ENCODE measurements around the gene SULT4A1. TPM values are rescaled to one million over a fixed set of nuclear protein-coding genes. Genes with fewer than 3 reads are reported as not detected.

Gene SULT4A1
- total RNA-seq, 4 donors from 2014 or later, result 1.0 to 1.3 (median 1.3) TPM

- Histone ChIP-seq H3K4me3 (no peak overlapping the region), H3K4me1 (peaks cover 0 to 12% (median 6%) of the 10 kb centered on the region in 4 donors), H3K27me3 (peaks cover 0 to 79% (median 19%) of the 10 kb centered on the region in 4 donors), H3K27ac (replicated peaks in 1 of 4) (no peak overlapping the region), H3K36me3 (no peaks in the 10 kb centered on the region), H3K9me3 (peaks cover 0 to 22% (median 6%) of the 10 kb centered on the region in 4 donors)
- 69% methylated on average over 11 of the region's 11 CpGs for WGBS
- DNase-seq (ENCODE audit: extremely low spot score), result no peak
- intact Hi-C loops (cut with DNase I), result no loop called here
- TF ChIP-seq POLR2AphosphoS5 (IDR thresholded peaks at IDR 0.05) (no peak), CTCF (IDR thresholded peaks at IDR 0.05) (no peak), EP300 (IDR thresholded peaks at IDR 0.05) (no peak), POLR2A (IDR thresholded peaks at IDR 0.05; ENCODE audit: low read depth) (no peak)
These were observed 4.0 kb downstream of the SULT4A1 start for GRCh38 chr22:43858156-43858895.

- intact Hi-C loops (cut with DNase I), result no loop called here
- H3K27ac ChIP-seq (replicated peaks in 1 of 4), result no peak overlapping the region
- peaks cover 0 to 77% (median 12%) of the 10 kb centered on the region in 4 donors for H3K27me3 ChIP-seq
- no peak for DNase-seq (ENCODE audit: extremely low spot score)
- peaks cover 0 to 22% (median 6%) of the 10 kb centered on the region in 4 donors for H3K9me3 ChIP-seq
- no peaks in the 10 kb centered on the region for H3K36me3 ChIP-seq
- H3K4me3 ChIP-seq, result no peak overlapping the region
- peaks cover 0 to 8% (median 5%) of the 10 kb centered on the region in 4 donors for H3K4me1 ChIP-seq
- TF ChIP-seq POLR2A (IDR thresholded peaks at IDR 0.05; ENCODE audit: low read depth), result no peak
These were observed 4.9 kb downstream of the SULT4A1 start for GRCh38 chr22:43857367-43857766.

GRCh38 chr22:43855431-43855830 is 6.9 kb downstream of the SULT4A1 start:
- DNase-seq (ENCODE audit: extremely low spot score), result no peak
- TF ChIP-seq POLR2A (IDR thresholded peaks at IDR 0.05; ENCODE audit: low read depth) (no peak), POLR2AphosphoS5 (IDR thresholded peaks at IDR 0.05) (no peak), EP300 (IDR thresholded peaks at IDR 0.05) (no peak), CTCF (IDR thresholded peaks at IDR 0.05) (no peak)
- intact Hi-C loops (cut with DNase I), result no loop called here

GRCh38 chr22:43854786-43855271 is 7.5 kb downstream of the SULT4A1 start:
- no peak overlapping the region for H3K27ac ChIP-seq (replicated peaks in 1 of 4)
- peaks cover 0 to 22% (median 6%) of the 10 kb centered on the region in 4 donors for H3K9me3 ChIP-seq
- intact Hi-C loops (cut with DNase I), result no loop called here
- peaks cover 0 to 72% (median 0%) of the 10 kb centered on the region in 4 donors for H3K27me3 ChIP-seq
- TF ChIP-seq CTCF (IDR thresholded peaks at IDR 0.05) (no peak), POLR2AphosphoS5 (IDR thresholded peaks at IDR 0.05) (no peak), EP300 (IDR thresholded peaks at IDR 0.05) (no peak), POLR2A (IDR thresholded peaks at IDR 0.05; ENCODE audit: low read depth) (no peak)
- H3K4me3 ChIP-seq, result no peak overlapping the region
- no peak for DNase-seq (ENCODE audit: extremely low spot score)
- no peaks in the 10 kb centered on the region for H3K36me3 ChIP-seq
- H3K4me1 ChIP-seq, result no peaks in the 10 kb centered on the region
- 96% methylated on average over 11 of the region's 13 CpGs for WGBS

More at GRCh38 chr22:43855431-43855830, 6.9 kb downstream of the SULT4A1 start:
- Histone ChIP-seq H3K4me1 (no peaks in the 10 kb centered on the region), H3K27ac (replicated peaks in 1 of 4) (no peak overlapping the region), H3K27me3 (peaks cover 0 to 74% (median 1%) of the 10 kb centered on the region in 4 donors), H3K9me3 (peaks cover 0 to 22% (median 6%) of the 10 kb centered on the region in 4 donors), H3K36me3 (no peaks in the 10 kb centered on the region), H3K4me3 (no peak overlapping the region)
- WGBS, result 60% methylated on average over 4 of the region's 4 CpGs

- H3K36me3 ChIP-seq, result no peaks in the 10 kb centered on the region
- H3K4me1 ChIP-seq, result no peaks in the 10 kb centered on the region
- no peak for DNase-seq (ENCODE audit: extremely low spot score)
- WGBS, result 96% methylated on average over 5 of the region's 14 CpGs
- no peak overlapping the region for H3K27ac ChIP-seq (replicated peaks in 1 of 4)
- no peak for TF ChIP-seq EP300 (IDR thresholded peaks at IDR 0.05)
- TF ChIP-seq CTCF (IDR thresholded peaks at IDR 0.05), result no peak
- no peak for TF ChIP-seq POLR2A (IDR thresholded peaks at IDR 0.05; ENCODE audit: low read depth)
- no peak for TF ChIP-seq POLR2AphosphoS5 (IDR thresholded peaks at IDR 0.05)
- H3K4me3 ChIP-seq, result no peak overlapping the region
- peaks cover 0 to 70% (median 0%) of the 10 kb centered on the region in 4 donors for H3K27me3 ChIP-seq
- intact Hi-C loops (cut with DNase I), result no loop called here
- peaks cover 0 to 22% (median 6%) of the 10 kb centered on the region in 4 donors for H3K9me3 ChIP-seq
These were observed 8.1 kb downstream of the SULT4A1 start for GRCh38 chr22:43854121-43854785.
